C4-2B (cell line): ENCODE data around the gene DNAJC9.

Experiments used
- H3K27ac ChIP-seq: fragments of 450-650 bp; 2 replicates; pipeline ENCODE4 v1.5.1; 2017
- ZFX ChIP-seq: fragments of 450-650 bp; IDR thresholded peaks from 2 replicates; pipeline ENCODE4 v1.6.1; 2017
- TF ChIP-seq, protein P1 (sequence below): fragments of 450-650 bp; conservative IDR thresholded peaks from 2 replicates; pipeline ENCODE4 v1.5.1; 2017; ENCODE audit warnings: mild to moderate bottlenecking

Gene DNAJC9, protein sequence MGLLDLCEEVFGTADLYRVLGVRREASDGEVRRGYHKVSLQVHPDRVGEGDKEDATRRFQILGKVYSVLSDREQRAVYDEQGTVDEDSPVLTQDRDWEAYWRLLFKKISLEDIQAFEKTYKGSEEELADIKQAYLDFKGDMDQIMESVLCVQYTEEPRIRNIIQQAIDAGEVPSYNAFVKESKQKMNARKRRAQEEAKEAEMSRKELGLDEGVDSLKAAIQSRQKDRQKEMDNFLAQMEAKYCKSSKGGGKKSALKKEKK

DNA sequence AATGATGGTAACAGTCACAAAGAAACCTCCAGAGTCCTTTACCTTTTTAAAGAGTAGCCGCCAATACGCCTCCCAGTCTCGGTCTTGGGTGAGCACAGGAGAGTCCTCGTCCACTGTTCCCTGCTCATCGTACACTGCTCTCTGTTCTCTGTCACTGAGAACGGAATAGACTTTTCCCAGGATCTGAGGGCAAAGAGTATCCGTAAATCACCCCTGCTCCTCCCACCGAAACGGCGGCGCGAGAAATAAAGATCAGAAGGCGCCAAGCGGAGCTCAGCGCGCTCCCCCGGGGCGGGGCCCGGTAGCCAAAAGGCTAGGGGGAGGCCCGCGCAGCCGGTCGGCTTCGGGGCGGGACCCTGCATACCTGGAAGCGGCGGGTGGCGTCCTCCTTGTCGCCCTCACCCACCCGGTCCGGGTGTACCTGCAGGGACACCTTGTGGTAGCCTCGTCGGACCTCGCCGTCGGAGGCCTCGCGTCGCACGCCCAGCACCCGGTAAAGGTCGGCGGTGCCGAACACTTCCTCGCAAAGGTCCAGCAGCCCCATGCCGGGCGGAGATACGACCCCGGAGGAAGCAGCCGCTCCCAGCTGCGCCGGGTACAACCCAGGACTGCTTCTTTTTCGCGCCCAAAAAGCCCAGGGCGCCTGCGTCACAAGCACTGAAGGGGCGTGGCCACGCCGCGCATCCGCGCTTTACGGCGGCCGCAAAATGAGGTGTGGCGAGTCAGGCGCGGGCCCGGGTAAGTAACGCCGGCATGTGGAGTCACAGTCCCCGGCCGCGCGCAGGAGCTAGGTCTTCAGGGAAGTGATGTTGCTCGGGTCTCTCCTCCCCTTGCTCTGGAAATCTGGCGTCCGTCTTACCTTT is at the start of gene DNAJC9:
Gene DNAJC9, minus strand, starts transcription at position 610 of the 863 bp plus-strand sequence. Its CDS starts 66 bp downstream, at position 544.
- TF ChIP-seq, protein P1, sequence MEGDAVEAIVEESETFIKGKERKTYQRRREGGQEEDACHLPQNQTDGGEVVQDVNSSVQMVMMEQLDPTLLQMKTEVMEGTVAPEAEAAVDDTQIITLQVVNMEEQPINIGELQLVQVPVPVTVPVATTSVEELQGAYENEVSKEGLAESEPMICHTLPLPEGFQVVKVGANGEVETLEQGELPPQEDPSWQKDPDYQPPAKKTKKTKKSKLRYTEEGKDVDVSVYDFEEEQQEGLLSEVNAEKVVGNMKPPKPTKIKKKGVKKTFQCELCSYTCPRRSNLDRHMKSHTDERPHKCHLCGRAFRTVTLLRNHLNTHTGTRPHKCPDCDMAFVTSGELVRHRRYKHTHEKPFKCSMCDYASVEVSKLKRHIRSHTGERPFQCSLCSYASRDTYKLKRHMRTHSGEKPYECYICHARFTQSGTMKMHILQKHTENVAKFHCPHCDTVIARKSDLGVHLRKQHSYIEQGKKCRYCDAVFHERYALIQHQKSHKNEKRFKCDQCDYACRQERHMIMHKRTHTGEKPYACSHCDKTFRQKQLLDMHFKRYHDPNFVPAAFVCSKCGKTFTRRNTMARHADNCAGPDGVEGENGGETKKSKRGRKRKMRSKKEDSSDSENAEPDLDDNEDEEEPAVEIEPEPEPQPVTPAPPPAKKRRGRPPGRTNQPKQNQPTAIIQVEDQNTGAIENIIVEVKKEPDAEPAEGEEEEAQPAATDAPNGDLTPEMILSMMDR: peak; percentile 26
- TF ChIP-seq ZFX: no peak; the same call in 1 of the 2 replicates
- peak within 1 kb of the TSS; percentile 81 for H3K27ac ChIP-seq

DNA sequence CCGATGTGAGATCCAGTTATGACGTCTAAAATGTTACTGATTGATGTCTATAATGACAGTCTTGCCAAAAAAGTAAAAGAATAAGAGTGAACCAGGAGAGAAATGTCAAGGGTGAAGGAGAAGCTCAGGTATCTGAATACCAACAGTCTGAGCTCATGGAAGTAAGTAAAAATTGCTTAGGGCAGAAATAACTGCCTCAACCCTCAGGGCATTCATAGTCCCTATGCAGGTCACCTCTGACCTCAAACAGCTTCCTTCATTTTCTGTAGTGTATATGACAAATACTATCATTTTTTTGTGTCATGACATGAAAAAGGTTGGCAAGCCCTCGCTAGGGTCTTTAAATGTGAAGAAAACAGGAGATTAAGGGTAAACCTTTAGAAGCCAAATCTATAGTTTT is 46.4 kb upstream of the DNAJC9 start:
- no peak for TF ChIP-seq ZFX
- TF ChIP-seq, protein P1: no peak
- no peak overlapping the region for H3K27ac ChIP-seq

DNA sequence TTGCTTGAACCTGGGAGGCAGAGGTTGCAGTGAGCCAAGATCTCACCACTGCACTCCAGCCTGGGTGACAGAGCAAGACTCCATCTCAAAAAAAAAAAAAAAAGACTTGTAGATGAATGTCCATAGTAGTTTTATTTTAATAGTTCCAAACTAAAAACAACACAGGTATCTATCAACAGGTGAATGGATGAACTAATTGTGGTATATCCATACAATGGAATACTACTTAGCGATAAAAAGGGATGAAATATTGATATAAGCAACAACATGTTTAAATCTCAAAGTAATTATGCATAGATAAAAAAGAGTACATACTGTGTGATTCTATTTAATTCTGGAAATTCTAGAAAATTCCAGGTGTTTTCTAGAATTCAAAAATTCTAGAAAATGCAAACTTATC is 42.9 kb upstream of the DNAJC9 start:
- no peak overlapping the region for H3K27ac ChIP-seq
- TF ChIP-seq, protein P1: no peak
- TF ChIP-seq ZFX: no peak

DNA sequence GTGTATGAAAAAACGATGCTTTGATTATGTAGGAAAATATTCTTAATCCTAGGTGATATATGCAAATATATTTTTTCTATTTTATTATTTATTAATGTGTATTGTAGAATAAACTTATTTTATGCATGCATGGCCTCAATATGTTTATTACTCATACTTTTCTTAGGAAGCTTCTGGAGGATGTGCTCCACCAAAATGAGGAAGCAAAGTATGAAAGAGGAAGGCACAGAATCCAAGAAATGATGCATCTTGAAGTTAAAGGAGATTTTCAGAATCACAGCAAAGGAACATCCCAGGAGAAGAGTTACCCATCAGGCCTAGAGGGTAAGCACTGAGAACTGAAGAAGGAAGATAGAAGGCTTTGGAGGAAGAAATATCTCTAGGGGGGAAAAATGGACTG is 40.4 kb upstream of the DNAJC9 start:
- TF ChIP-seq ZFX: no peak
- TF ChIP-seq, protein P1: no peak

DNA sequence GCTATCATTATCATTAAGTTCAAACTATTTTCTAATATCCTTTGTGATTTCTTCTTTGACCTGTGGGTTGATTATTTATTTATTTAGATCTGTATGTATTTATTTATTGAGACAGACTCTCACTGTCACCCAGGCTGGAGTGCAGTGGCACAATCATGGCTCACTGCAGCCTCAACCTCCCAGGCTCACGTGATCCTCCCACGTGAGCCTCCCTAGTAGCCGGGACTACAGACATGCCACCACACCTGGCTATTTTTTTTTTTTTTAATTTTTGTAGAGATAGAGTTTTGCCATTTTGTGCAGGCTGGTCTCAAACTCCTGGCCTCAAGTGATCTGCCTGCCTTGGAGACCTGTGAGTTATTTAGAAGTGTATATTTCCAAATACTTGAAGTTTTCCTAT is 34.0 kb upstream of the DNAJC9 start:
- H3K27ac ChIP-seq: no peak overlapping the region
- TF ChIP-seq, protein P1: no peak
- no peak for TF ChIP-seq ZFX

More for the DNA sequence above, 40.4 kb upstream of the DNAJC9 start:
- no peak overlapping the region for H3K27ac ChIP-seq

DNA sequence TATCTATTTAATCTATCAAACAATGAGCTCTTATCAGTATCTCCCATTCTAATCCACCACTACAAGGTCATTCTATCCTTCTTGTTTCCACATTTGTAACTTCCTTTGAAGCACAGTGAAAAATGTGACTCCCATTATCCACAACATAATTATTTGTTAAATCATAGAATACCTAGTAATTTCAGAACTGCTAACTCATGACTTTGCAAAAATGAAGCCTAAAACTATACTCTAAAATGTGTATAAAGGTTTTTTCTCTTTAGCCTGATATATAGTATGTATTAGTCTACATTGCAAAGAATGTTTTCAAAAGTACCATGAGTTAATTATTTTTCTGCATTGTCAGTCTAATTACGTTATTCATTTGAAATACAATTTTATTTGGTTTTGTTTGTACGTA is 17.4 kb upstream of the DNAJC9 start:
- no peak for TF ChIP-seq ZFX
- TF ChIP-seq, protein P1: no peak

More for the DNA sequence above, 17.4 kb upstream of the DNAJC9 start:
- H3K27ac ChIP-seq: no peak overlapping the region
